MG63 (cell line): ENCODE data around the gene GPD1. TPM values are rescaled to one million over a fixed set of nuclear protein-coding genes. Genes with fewer than 3 reads are reported as not detected.
"Not testable (repeated sequence)": the region's sequence is repeated elsewhere in the genome, so short reads cannot be mapped to it uniquely, and the experiment has no call there.

Experiments
- DNase-seq: peaks from one replicate; pipeline ENCODE4 v3.0.0-alpha.2; 2020
- H3K27me3 ChIP-seq: fragments of 250-450 bp; sonication (Bioruptor Pico); 2 replicates; pipeline ENCODE4 v1.5.1; 2020; ENCODE audit warnings: mild to moderate bottlenecking, moderate library complexity
- H3K36me3 ChIP-seq: fragments of 250-450 bp; sonication (Bioruptor Pico); 2 replicates; pipeline ENCODE4 v1.5.1; 2020; ENCODE audit warnings: mild to moderate bottlenecking, moderate library complexity
- H3K4me3 ChIP-seq: fragments of 250-450 bp; sonication (Bioruptor Pico); 2 replicates; pipeline ENCODE4 v1.5.1; 2020; ENCODE audit warnings: mild to moderate bottlenecking, moderate library complexity
- H3K9me3 ChIP-seq: fragments of 250-450 bp; sonication (Bioruptor Pico); 2 replicates; pipeline ENCODE4 v1.5.1; 2020; ENCODE audit warnings: mild to moderate bottlenecking, moderate library complexity
- total RNA-seq: library from RNA; depleted of rRNA; stranded (reverse); fragments of >200 nt; shearing (Covaris generic); gene quantifications from 2 replicates; pipeline ENCODE4 v1.2.3, GENCODE V29; 2014; ENCODE audit warnings: low replicate concordance

Gene GPD1
- total RNA-seq, 1 experiment from 2014 or later = not detected

- DNase-seq = no peak
- H3K4me3 ChIP-seq = no peak overlapping the region
- H3K27me3 ChIP-seq = no peaks in the 10 kb centered on the region
- H3K36me3 ChIP-seq = no peaks in the 10 kb centered on the region
- no peaks in the 10 kb centered on the region for H3K9me3 ChIP-seq
Observed at GRCh38 chr12:50069539-50069938, 34.3 kb upstream of the GPD1 start.

GRCh38 chr12:50070314-50071060 lies 33.3 kb upstream of the GPD1 start:
- H3K27me3 ChIP-seq = no peaks in the 10 kb centered on the region
- no peak overlapping the region for H3K4me3 ChIP-seq
- no peaks in the 10 kb centered on the region for H3K9me3 ChIP-seq
- no peaks in the 10 kb centered on the region for H3K36me3 ChIP-seq
- DNase-seq = peak; percentile 73

GRCh38 chr12:50072198-50072907 lies 31.5 kb upstream of the GPD1 start:
- H3K4me3 ChIP-seq = no peak overlapping the region
- no peak for DNase-seq
- no peaks in the 10 kb centered on the region for H3K9me3 ChIP-seq
- no peaks in the 10 kb centered on the region for H3K36me3 ChIP-seq
- H3K27me3 ChIP-seq = no peaks in the 10 kb centered on the region

- no peaks in the 10 kb centered on the region for H3K27me3 ChIP-seq
- H3K4me3 ChIP-seq = no peak overlapping the region
- H3K36me3 ChIP-seq = no peaks in the 10 kb centered on the region
- no peak for DNase-seq
- no peaks in the 10 kb centered on the region for H3K9me3 ChIP-seq
Observed at GRCh38 chr12:50073206-50073605, 30.6 kb upstream of the GPD1 start.

GRCh38 chr12:50073712-50074111 lies 30.1 kb upstream of the GPD1 start:
- no peaks in the 10 kb centered on the region for H3K27me3 ChIP-seq
- no peak for DNase-seq

GRCh38 chr12:50074936-50075807 lies 28.6 kb upstream of the GPD1 start:
- DNase-seq = peak; percentile 84

More at GRCh38 chr12:50073712-50074111, 30.1 kb upstream of the GPD1 start:
- no peak overlapping the region for H3K4me3 ChIP-seq
- H3K36me3 ChIP-seq = no peaks in the 10 kb centered on the region
- no peaks in the 10 kb centered on the region for H3K9me3 ChIP-seq

GRCh38 chr12:50075808-50076170 lies 28.0 kb upstream of the GPD1 start:
- no peak for DNase-seq

More at GRCh38 chr12:50074936-50075807, 28.6 kb upstream of the GPD1 start:
- H3K9me3 ChIP-seq = no peaks in the 10 kb centered on the region
- no peaks in the 10 kb centered on the region for H3K36me3 ChIP-seq
- no peak overlapping the region for H3K4me3 ChIP-seq
- H3K27me3 ChIP-seq = no peaks in the 10 kb centered on the region

GRCh38 chr12:50077099-50077498 lies 26.7 kb upstream of the GPD1 start:
- Histone ChIP-seq H3K4me3 (no peak overlapping the region), H3K36me3 (no peaks in the 10 kb centered on the region), H3K27me3 (no peaks in the 10 kb centered on the region), H3K9me3 (no peaks in the 10 kb centered on the region)
- DNase-seq = no peak

More at GRCh38 chr12:50075808-50076170, 28.0 kb upstream of the GPD1 start:
- no peaks in the 10 kb centered on the region for H3K27me3 ChIP-seq
- H3K36me3 ChIP-seq = no peaks in the 10 kb centered on the region
- H3K9me3 ChIP-seq = no peaks in the 10 kb centered on the region
- H3K4me3 ChIP-seq = no peak overlapping the region

GRCh38 chr12:50078281-50078680 lies 25.5 kb upstream of the GPD1 start:
- Histone ChIP-seq H3K9me3 (no peaks in the 10 kb centered on the region), H3K4me3 (no peak overlapping the region), H3K27me3 (no peaks in the 10 kb centered on the region), H3K36me3 (no peaks in the 10 kb centered on the region)
- no peak for DNase-seq

- no peak for DNase-seq
- Histone ChIP-seq H3K9me3 (no peaks in the 10 kb centered on the region), H3K4me3 (no peak overlapping the region), H3K36me3 (no peaks in the 10 kb centered on the region), H3K27me3 (no peaks in the 10 kb centered on the region)
Observed at GRCh38 chr12:50079771-50080170, 24.0 kb upstream of the GPD1 start.

GRCh38 chr12:50081096-50081808 lies 22.6 kb upstream of the GPD1 start:
- DNase-seq = no peak
- Histone ChIP-seq H3K27me3 (no peaks in the 10 kb centered on the region), H3K4me3 (no peak overlapping the region), H3K9me3 (no peaks in the 10 kb centered on the region), H3K36me3 (no peaks in the 10 kb centered on the region)

GRCh38 chr12:50082644-50083043 lies 21.2 kb upstream of the GPD1 start:
- no peak overlapping the region for H3K4me3 ChIP-seq
- H3K9me3 ChIP-seq = no peaks in the 10 kb centered on the region
- no peak for DNase-seq
- no peaks in the 10 kb centered on the region for H3K27me3 ChIP-seq
- peaks cover 12% of the 10 kb centered on the region for H3K36me3 ChIP-seq

GRCh38 chr12:50083301-50083700 lies 20.5 kb upstream of the GPD1 start:
- no peaks in the 10 kb centered on the region for H3K27me3 ChIP-seq
- DNase-seq = no peak
- H3K9me3 ChIP-seq = no peaks in the 10 kb centered on the region
- H3K36me3 ChIP-seq = peaks cover 18% of the 10 kb centered on the region
- H3K4me3 ChIP-seq = no peak overlapping the region

- H3K9me3 ChIP-seq, DNase-seq, H3K27me3 ChIP-seq: not testable (repeated sequence)
- Histone ChIP-seq H3K36me3 (peaks cover 29% of the 10 kb centered on the region), H3K4me3 (peak overlapping the region; percentile 71)
Observed at GRCh38 chr12:50084409-50084774, 19.4 kb upstream of the GPD1 start.

GRCh38 chr12:50084775-50085614 lies 18.8 kb upstream of the GPD1 start, which contains the start of gene SMARCD1:
SMARCD1 (plus strand) TSS chr12:50085342; CDS start chr12:50085370, 28 bp downstream.
- Histone ChIP-seq H3K4me3 (peak within 1 kb of the TSS; percentile 71), H3K27me3 (no peaks in the 10 kb centered on the region), H3K36me3 (peaks cover 35% of the 10 kb centered on the region), H3K9me3 (no peaks in the 10 kb centered on the region)
- DNase-seq = peak; percentile 97

GRCh38 chr12:50085615-50086072 lies 18.2 kb upstream of the GPD1 start:
- Histone ChIP-seq H3K9me3 (no peaks in the 10 kb centered on the region), H3K27me3 (no peaks in the 10 kb centered on the region), H3K4me3 (peak overlapping the region; percentile 71), H3K36me3 (peaks cover 40% of the 10 kb centered on the region)
- no peak for DNase-seq
